Mesenchymal stem cell (in vitro differentiated cells and primary cell): ENCODE data around the gene ABCD3.
"Not testable (repeated sequence)": the region's sequence is repeated elsewhere in the genome, so short reads cannot be mapped to it uniquely, and the experiment has no call there.

Experiments
- DNase-seq: peaks from one replicate; pipeline ENCODE4 v3.0.0-alpha.2; 2013
- H2AFZ ChIP-seq: one replicate; pipeline ENCODE4 v1.6.1; 2013; ENCODE audit warnings: low read depth, mild to moderate bottlenecking, control low read depth, inconsistent platforms, low read length, moderate library complexity
- H2AK5ac ChIP-seq: 2 replicates; pipeline ENCODE4 v1.6.1; 2013; ENCODE audit warnings: low read length, moderate library complexity, mild to moderate bottlenecking, inconsistent platforms; ENCODE audit not compliant: severe bottlenecking
- H2BK120ac ChIP-seq: one replicate; pipeline ENCODE4 v1.6.1; 2013; ENCODE audit warnings: low read depth, mild to moderate bottlenecking, inconsistent platforms, low read length, moderate library complexity
- H2BK12ac ChIP-seq, 2 experiments: one replicate each; pipeline ENCODE4 v1.6.1; 2013; ENCODE audit warnings: inconsistent platforms in 2 of 2, low read length in 2 of 2, mild to moderate bottlenecking in 2 of 2, moderate library complexity in 2 of 2, control low read depth in 1 of 2
- H2BK15ac ChIP-seq: one replicate; pipeline ENCODE4 v1.6.1; 2013; ENCODE audit warnings: mild to moderate bottlenecking, low read depth, inconsistent platforms; ENCODE audit not compliant: poor library complexity, severe bottlenecking
- H2BK5ac ChIP-seq: 2 replicates; pipeline ENCODE4 v1.6.1; 2013; ENCODE audit warnings: low read depth, mild to moderate bottlenecking, low read length, control low read depth, inconsistent platforms; ENCODE audit not compliant: poor library complexity, severe bottlenecking
- H3K14ac ChIP-seq, 2 experiments: one replicate each; pipeline ENCODE4 v1.6.1; 2013; ENCODE audit warnings: inconsistent platforms in 2 of 2, low read length in 2 of 2, control low read depth in 1 of 2, mild to moderate bottlenecking in 1 of 2, moderate library complexity in 1 of 2
- H3K18ac ChIP-seq, 2 experiments: one replicate each; pipeline ENCODE4 v1.6.1; 2013; ENCODE audit warnings: inconsistent platforms in 2 of 2, low read length in 2 of 2, control low read depth in 1 of 2, low read depth in 1 of 2, mild to moderate bottlenecking in 1 of 2
- H3K23ac ChIP-seq, 2 experiments: one replicate each; pipeline ENCODE4 v1.6.1; 2013; ENCODE audit warnings: inconsistent platforms in 2 of 2, low read length in 2 of 2, mild to moderate bottlenecking in 2 of 2, moderate library complexity in 2 of 2, control low read depth in 1 of 2
- H3K27ac ChIP-seq: 2 replicates; pipeline ENCODE4 v1.5.1; 2013; ENCODE audit warnings: mild to moderate bottlenecking, moderate library complexity, low read length, control low read depth, inconsistent platforms; ENCODE audit not compliant: poor library complexity, severe bottlenecking
- H3K27me3 ChIP-seq, 2 experiments: 2 replicates each; pipeline versions ENCODE4 v1.6.1 to v1.7.0; 2013; ENCODE audit warnings: low read length in 2 of 2, mild to moderate bottlenecking in 2 of 2, moderate library complexity in 2 of 2, control low read depth in 1 of 2, inconsistent platforms in 1 of 2; ENCODE audit not compliant: control insufficient read depth in 1 of 2, insufficient read depth in 1 of 2
- H3K36me3 ChIP-seq, 2 experiments: 2 replicates each; pipeline versions ENCODE4 v1.6.1 to v1.7.0; 2013; ENCODE audit warnings: low read length in 2 of 2, control low read depth in 1 of 2, inconsistent platforms in 1 of 2, low read depth in 1 of 2, mild to moderate bottlenecking in 1 of 2; ENCODE audit not compliant: insufficient read depth in 2 of 2, control insufficient read depth in 1 of 2
- H3K4ac ChIP-seq, 2 experiments: one replicate each; pipeline ENCODE4 v1.6.1; 2013; ENCODE audit warnings: inconsistent platforms in 2 of 2, low read length in 2 of 2, mild to moderate bottlenecking in 2 of 2, moderate library complexity in 2 of 2, control low read depth in 1 of 2, low read depth in 1 of 2
- H3K4me1 ChIP-seq: 2 replicates; pipeline ENCODE4 v1.6.1; 2013; ENCODE audit warnings: low read depth, low read length, control low read depth; ENCODE audit not compliant: control insufficient read depth, insufficient read depth
- H3K4me2 ChIP-seq: 2 replicates; pipeline ENCODE4 v1.6.1; 2013; ENCODE audit warnings: low read length, mild to moderate bottlenecking, inconsistent platforms; ENCODE audit not compliant: poor library complexity, severe bottlenecking
- H3K4me3 ChIP-seq, 2 experiments: 2 replicates each; pipeline versions ENCODE4 v1.5.1 to v1.7.0; 2013; ENCODE audit warnings: low read length in 2 of 2, mild to moderate bottlenecking in 2 of 2, control low read depth in 1 of 2, low read depth in 1 of 2; ENCODE audit not compliant: insufficient read depth in 1 of 2
- H3K79me1 ChIP-seq: replicated peaks from 2 replicates; pipeline ENCODE4 v1.6.1; 2013; ENCODE audit warnings: mild to moderate bottlenecking, control low read depth, low read length, inconsistent platforms; ENCODE audit not compliant: poor library complexity, severe bottlenecking
- H3K9ac ChIP-seq: 2 replicates; pipeline ENCODE4 v1.7.0; 2013; ENCODE audit warnings: mild to moderate bottlenecking, low read length, moderate library complexity
- H3K9me3 ChIP-seq: 2 replicates; pipeline ENCODE4 v1.7.0; 2013; ENCODE audit warnings: mild to moderate bottlenecking, low read length; ENCODE audit not compliant: control insufficient read depth
- H4K8ac ChIP-seq: one replicate; pipeline ENCODE4 v1.6.1; 2013; ENCODE audit warnings: inconsistent platforms, mild to moderate bottlenecking, low read length, moderate library complexity
- H4K91ac ChIP-seq: one replicate; pipeline ENCODE4 v1.6.1; 2013; ENCODE audit warnings: mild to moderate bottlenecking, low read length, inconsistent platforms
- WGBS: methylation state at CpG from one replicate; pipeline ENCODE4 v1.1.7; 2013; ENCODE audit warnings: mixed read lengths; 5-methylcytosine and 5-hydroxymethylcytosine counted together

ABCD3 gene

GRCh38 chr1:94448741-94449140 is 30.6 kb downstream of the ABCD3 start:
- not testable (repeated sequence) for DNase-seq, H2BK15ac ChIP-seq, H3K4me2 ChIP-seq, H2BK5ac ChIP-seq, H3K27ac ChIP-seq, H3K23ac ChIP-seq, H3K4ac ChIP-seq, H2AK5ac ChIP-seq, H3K9ac ChIP-seq, H3K4me3 ChIP-seq, H3K27me3 ChIP-seq, H2AFZ ChIP-seq, H4K8ac ChIP-seq, H3K18ac ChIP-seq, H2BK12ac ChIP-seq, H2BK120ac ChIP-seq, H3K4me1 ChIP-seq, H4K91ac ChIP-seq, H3K14ac ChIP-seq
- Histone ChIP-seq H3K36me3 (peaks cover 17 to 27% of the 10 kb centered on the region in 2 experiments), H3K79me1 (peaks cover 22% of the 10 kb centered on the region), H3K9me3 (peaks cover 37% of the 10 kb centered on the region)
- 100% methylated on average over 2 of the region's 3 CpGs for WGBS

- H2AK5ac ChIP-seq, result no peak overlapping the region
- no peak overlapping the region for H3K4me3 ChIP-seq
- no peaks in the 10 kb centered on the region for H3K9me3 ChIP-seq
- H3K9ac ChIP-seq, result no peak overlapping the region
- no peak overlapping the region for H3K27ac ChIP-seq
- H3K4ac ChIP-seq, result no peak overlapping the region
- no peak overlapping the region for H2BK12ac ChIP-seq
- H2AFZ ChIP-seq, result no peak overlapping the region
- H3K23ac ChIP-seq, result no peak overlapping the region
- no peak overlapping the region for H2BK5ac ChIP-seq
- H2BK15ac ChIP-seq, result no peak overlapping the region
- no peak overlapping the region for H3K14ac ChIP-seq
- no peaks in the 10 kb centered on the region for H3K4me1 ChIP-seq
- H3K36me3 ChIP-seq, result peaks cover 6 to 11% of the 10 kb centered on the region in 2 experiments
- WGBS, result no CpG with 5 or more reads among the region's 2 CpGs
- peaks cover 16% of the 10 kb centered on the region for H3K79me1 ChIP-seq
- H4K8ac ChIP-seq, result no peak overlapping the region
- no peak overlapping the region for H2BK120ac ChIP-seq
- DNase-seq, result no peak
- H3K18ac ChIP-seq, result no peak overlapping the region
- H4K91ac ChIP-seq, result no peak overlapping the region
- H3K4me2 ChIP-seq, result no peak overlapping the region
- no peaks in the 10 kb centered on the region for H3K27me3 ChIP-seq
Observed at GRCh38 chr1:94456736-94457135, 38.5 kb downstream of the ABCD3 start.

GRCh38 chr1:94462606-94463005 is 44.4 kb downstream of the ABCD3 start:
- H3K14ac ChIP-seq, result no peak overlapping the region
- WGBS, result no CpG with 5 or more reads among the region's 2 CpGs
- H3K9me3 ChIP-seq, result no peaks in the 10 kb centered on the region
- no peak overlapping the region for H2BK5ac ChIP-seq
- H3K4me3 ChIP-seq, result no peak overlapping the region
- no peak overlapping the region for H3K18ac ChIP-seq
- H3K4me2 ChIP-seq, result no peak overlapping the region
- no peak overlapping the region for H2BK15ac ChIP-seq
- no peak overlapping the region for H3K9ac ChIP-seq
- H3K23ac ChIP-seq, result no peak overlapping the region
- peaks cover 15% of the 10 kb centered on the region for H3K79me1 ChIP-seq
- H2BK12ac ChIP-seq, result no peak overlapping the region
- H3K27ac ChIP-seq, result no peak overlapping the region
- H3K36me3 ChIP-seq, result peaks cover 4 to 37% of the 10 kb centered on the region in 2 experiments
- no peak overlapping the region for H3K4ac ChIP-seq
- no peak overlapping the region for H2AK5ac ChIP-seq
- H2AFZ ChIP-seq, result no peak overlapping the region
- no peak overlapping the region for H4K8ac ChIP-seq
- DNase-seq, result no peak
- no peaks in the 10 kb centered on the region for H3K4me1 ChIP-seq
- H3K27me3 ChIP-seq, result no peaks in the 10 kb centered on the region
- H2BK120ac ChIP-seq, result no peak overlapping the region
- H4K91ac ChIP-seq, result no peak overlapping the region

- Histone ChIP-seq H2BK120ac (no peak overlapping the region), H3K9me3 (no peaks in the 10 kb centered on the region), H2BK5ac (no peak overlapping the region), H2AFZ (no peak overlapping the region), H3K18ac (no peak overlapping the region), H3K4me1 (no peaks in the 10 kb centered on the region), H2BK15ac (no peak overlapping the region), H2AK5ac (no peak overlapping the region), H4K8ac (no peak overlapping the region), H3K79me1 (peaks cover 9% of the 10 kb centered on the region), H4K91ac (no peak overlapping the region), H3K9ac (peak overlapping the region; percentile 10), H3K23ac (no peak overlapping the region), H3K27me3 (no peaks in the 10 kb centered on the region), H3K27ac (no peak overlapping the region), H2BK12ac (no peak overlapping the region), H3K14ac (no peak overlapping the region), H3K4me2 (no peak overlapping the region), H3K4ac (no peak overlapping the region), H3K36me3 (peaks cover 4 to 37% of the 10 kb centered on the region in 2 experiments), H3K4me3 (no peak overlapping the region)
- no peak for DNase-seq
- 100% methylated on average over 1 of the region's 3 CpGs for WGBS
Observed at GRCh38 chr1:94463056-94463764, 45.0 kb downstream of the ABCD3 start.
